ENCODE measurements around the gene KMT2D. TPM values are rescaled to one million over a fixed set of nuclear protein-coding genes. Genes with fewer than 3 reads are reported as not detected.

The KMT2D gene
- total and polyA plus RNA-seq, 2 donors (not counting 3 experiments of a cell fraction or from before 2014, with no cell fraction given): 15.1 to 120 TPM

DNA sequence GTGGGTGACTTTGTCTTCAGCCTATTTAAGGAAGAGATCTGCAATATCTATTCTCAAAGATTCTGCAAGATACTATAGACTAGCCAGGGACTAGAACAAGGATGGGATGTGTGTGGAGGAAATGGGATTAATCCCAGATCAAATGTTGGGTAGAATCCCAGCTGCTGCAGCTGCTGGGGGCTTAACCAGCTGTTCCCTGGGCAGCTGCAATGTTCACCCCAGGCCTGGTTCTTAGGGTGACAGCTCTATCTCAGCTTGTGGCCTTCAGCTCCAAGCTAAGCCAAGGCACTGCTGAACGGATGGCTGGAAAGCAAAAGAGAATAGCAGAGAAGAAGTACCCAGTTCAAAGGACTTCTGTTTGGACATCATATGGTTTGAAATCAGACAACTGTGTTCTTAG is 19.2 kb upstream of the KMT2D start:
- dilution Hi-C loops (cut with MboI; ENCODE audit: extremely low pct_ligation_motif_present, low sequenced_read_pairs): no loop called here
- H3K9ac ChIP-seq (replicated peaks; ENCODE audit: extremely low read depth, insufficient read depth, low read length): no peak overlapping the region
- intact Hi-C loops (cut with micrococcal nuclease): no loop called here
- no peaks in the 10 kb centered on the region for H3K79me2 ChIP-seq (ENCODE audit: control insufficient read depth, insufficient read depth, low read length)
- FAIRE-seq: no peak
- no peak overlapping the region for H3K4me2 ChIP-seq (ENCODE audit: insufficient read depth, low read length)
- DNase-seq (ENCODE audit: low read depth, low spot score): no peak
- H3K4me1 ChIP-seq (ENCODE audit: control insufficient read depth, extremely low read depth, insufficient read depth, low read length): no peaks in the 10 kb centered on the region
- CTCF ChIA-PET: interaction anchor here (1.2 to 4.9 kb wide), 3 partner anchors 9 to 41 kb away, joined by 3 to 36 read pairs (median 6); no protein-coding TSS in a partner anchor
- no peaks in the 10 kb centered on the region for H3K36me3 ChIP-seq (ENCODE audit: control insufficient read depth in 2 of 2, extremely low read depth in 1 of 2, insufficient read depth in 2 of 2, low read length in 2 of 2)
- H4K20me1 ChIP-seq (replicated peaks; ENCODE audit: control insufficient read depth, extremely low read depth, insufficient read depth, low read length): no peaks in the 10 kb centered on the region
- POLR2A ChIA-PET: no interaction called here
- no peaks in the 10 kb centered on the region for H3K9me3 ChIP-seq (replicated peaks; ENCODE audit: control insufficient read depth, insufficient read depth, low read length)
- no peak overlapping the region for H3K27ac ChIP-seq (ENCODE audit: insufficient read depth, low read depth, low read length)
- no peak for TF ChIP-seq EZH2 (IDR thresholded peaks at IDR 0.05; ENCODE audit: borderline replicate concordance, low read depth, low read length, severe bottlenecking)
- TF ChIP-seq, protein P1, sequence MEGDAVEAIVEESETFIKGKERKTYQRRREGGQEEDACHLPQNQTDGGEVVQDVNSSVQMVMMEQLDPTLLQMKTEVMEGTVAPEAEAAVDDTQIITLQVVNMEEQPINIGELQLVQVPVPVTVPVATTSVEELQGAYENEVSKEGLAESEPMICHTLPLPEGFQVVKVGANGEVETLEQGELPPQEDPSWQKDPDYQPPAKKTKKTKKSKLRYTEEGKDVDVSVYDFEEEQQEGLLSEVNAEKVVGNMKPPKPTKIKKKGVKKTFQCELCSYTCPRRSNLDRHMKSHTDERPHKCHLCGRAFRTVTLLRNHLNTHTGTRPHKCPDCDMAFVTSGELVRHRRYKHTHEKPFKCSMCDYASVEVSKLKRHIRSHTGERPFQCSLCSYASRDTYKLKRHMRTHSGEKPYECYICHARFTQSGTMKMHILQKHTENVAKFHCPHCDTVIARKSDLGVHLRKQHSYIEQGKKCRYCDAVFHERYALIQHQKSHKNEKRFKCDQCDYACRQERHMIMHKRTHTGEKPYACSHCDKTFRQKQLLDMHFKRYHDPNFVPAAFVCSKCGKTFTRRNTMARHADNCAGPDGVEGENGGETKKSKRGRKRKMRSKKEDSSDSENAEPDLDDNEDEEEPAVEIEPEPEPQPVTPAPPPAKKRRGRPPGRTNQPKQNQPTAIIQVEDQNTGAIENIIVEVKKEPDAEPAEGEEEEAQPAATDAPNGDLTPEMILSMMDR (IDR thresholded peaks at IDR 0.05; ENCODE audit: extremely low read depth in 1 of 2, insufficient read depth in 1 of 2, low read depth in 1 of 2, low read length in 2 of 2): no peak
- no peak for TF ChIP-seq MYC (IDR thresholded peaks at IDR 0.05; ENCODE audit: low read depth, low read length)
- TF ChIP-seq FOS (IDR thresholded peaks at IDR 0.05; ENCODE audit: borderline replicate concordance, insufficient read depth, low read length): no peak
- TF ChIP-seq, protein P2, sequence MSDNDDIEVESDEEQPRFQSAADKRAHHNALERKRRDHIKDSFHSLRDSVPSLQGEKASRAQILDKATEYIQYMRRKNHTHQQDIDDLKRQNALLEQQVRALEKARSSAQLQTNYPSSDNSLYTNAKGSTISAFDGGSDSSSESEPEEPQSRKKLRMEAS (IDR thresholded peaks at IDR 0.05; ENCODE audit: insufficient read depth, insufficient read length): no peak
- TF ChIP-seq GATA2 (IDR thresholded peaks at IDR 0.05; ENCODE audit: insufficient read depth, insufficient read length, low read depth, low read length): no peak
- TF ChIP-seq POLR2AphosphoS5 (IDR thresholded peaks at IDR 0.05; ENCODE audit: insufficient read depth, low read depth, low read length): no peak
- TF ChIP-seq JUN (IDR thresholded peaks at IDR 0.05; ENCODE audit: borderline replicate concordance, insufficient read depth, insufficient read length, low read depth): no peak
- TF ChIP-seq POLR2A (IDR thresholded peaks at IDR 0.05; ENCODE audit: low read depth, low read length): no peak
- no peaks in the 10 kb centered on the region for H3K9me1 ChIP-seq (replicated peaks; ENCODE audit: control insufficient read depth, extremely low read depth, insufficient read depth, low read length)
- H2AFZ ChIP-seq (ENCODE audit: low read depth, low read length): no peak overlapping the region
- no peak overlapping the region for H3K4me3 ChIP-seq (replicated peaks in 1 of 3; ENCODE audit: insufficient read depth in 1 of 3, low read depth in 1 of 3, low read length in 3 of 3)
- no TSS peak for BruUV-seq (replicated peaks)
- H3K27me3 ChIP-seq (ENCODE audit: control insufficient read depth in 2 of 2, insufficient read depth in 2 of 2, low read length in 2 of 2): peaks cover 0 to 2% of the 10 kb centered on the region in 2 experiments

All from endothelial cell of umbilical vein (primary cell).